GM10266 (cell line): ENCODE data around the gene CNTN5.

Experiments used
- DNase-seq: peaks from one replicate; pipeline ENCODE4 v3.0.0; 2012; ENCODE audit errors: extremely low spot score
- TF ChIP-seq, protein P1 (sequence below): IDR thresholded peaks from 2 replicates; pipeline ENCODE4 v1.5.1; 2012; ENCODE audit warnings: mild to moderate bottlenecking, low read depth; ENCODE audit not compliant: control insufficient read depth, insufficient read depth; ENCODE audit errors: missing control alignments

CNTN5 gene

DNA sequence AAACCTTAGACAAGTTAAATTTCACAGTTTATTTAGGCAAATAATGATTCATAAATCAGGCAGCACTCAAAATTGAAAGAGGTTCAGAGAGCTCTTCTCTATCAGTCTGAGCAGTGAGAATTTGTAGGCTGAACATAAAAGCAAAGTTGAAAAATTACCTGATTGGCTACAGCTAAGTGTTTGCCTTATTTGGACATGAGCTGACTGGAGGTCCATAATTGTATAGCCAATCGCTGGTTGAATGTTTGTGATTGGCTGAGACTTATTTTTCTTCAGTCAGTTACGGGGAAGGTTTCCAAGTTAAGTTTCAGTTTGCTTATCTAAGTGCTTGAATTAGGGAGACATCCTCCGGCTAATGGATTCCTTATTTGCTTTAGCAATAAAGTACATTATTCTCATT, 527.5 kb downstream of the CNTN5 start:
- TF ChIP-seq, protein P1, sequence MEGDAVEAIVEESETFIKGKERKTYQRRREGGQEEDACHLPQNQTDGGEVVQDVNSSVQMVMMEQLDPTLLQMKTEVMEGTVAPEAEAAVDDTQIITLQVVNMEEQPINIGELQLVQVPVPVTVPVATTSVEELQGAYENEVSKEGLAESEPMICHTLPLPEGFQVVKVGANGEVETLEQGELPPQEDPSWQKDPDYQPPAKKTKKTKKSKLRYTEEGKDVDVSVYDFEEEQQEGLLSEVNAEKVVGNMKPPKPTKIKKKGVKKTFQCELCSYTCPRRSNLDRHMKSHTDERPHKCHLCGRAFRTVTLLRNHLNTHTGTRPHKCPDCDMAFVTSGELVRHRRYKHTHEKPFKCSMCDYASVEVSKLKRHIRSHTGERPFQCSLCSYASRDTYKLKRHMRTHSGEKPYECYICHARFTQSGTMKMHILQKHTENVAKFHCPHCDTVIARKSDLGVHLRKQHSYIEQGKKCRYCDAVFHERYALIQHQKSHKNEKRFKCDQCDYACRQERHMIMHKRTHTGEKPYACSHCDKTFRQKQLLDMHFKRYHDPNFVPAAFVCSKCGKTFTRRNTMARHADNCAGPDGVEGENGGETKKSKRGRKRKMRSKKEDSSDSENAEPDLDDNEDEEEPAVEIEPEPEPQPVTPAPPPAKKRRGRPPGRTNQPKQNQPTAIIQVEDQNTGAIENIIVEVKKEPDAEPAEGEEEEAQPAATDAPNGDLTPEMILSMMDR, result no peak
- DNase-seq, result no peak

DNA sequence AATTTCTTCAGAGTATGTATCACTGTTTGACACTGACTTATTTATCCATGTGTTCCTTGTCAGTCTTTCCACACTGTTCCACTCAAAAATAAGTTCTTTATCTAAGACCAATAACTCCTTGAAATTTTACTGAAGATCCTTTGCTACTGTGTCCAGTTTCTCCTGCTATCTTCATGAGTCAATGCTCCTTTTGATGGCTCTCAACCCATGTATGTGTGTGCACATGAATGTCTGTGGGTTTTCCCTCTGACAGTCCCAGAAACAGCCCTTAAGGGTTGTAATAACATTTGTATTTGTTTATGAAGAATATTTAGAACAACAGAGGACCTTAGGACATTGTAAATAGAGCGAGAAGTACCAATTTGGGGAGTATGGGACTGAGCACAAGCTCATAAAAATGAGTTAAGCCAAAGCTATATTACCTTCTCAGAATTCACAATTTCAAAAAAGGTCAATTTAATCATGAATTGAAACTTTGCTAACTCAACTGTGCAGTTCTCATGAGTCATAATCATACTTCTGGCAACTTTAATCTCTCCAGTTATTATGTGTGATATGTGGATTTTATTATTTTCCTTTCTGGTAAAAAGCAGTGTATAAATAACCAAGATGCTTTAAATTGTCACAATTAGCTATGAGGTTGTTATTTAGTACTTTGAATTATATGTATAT, 533.6 kb downstream of the CNTN5 start:
- TF ChIP-seq, protein P1, result no peak
- DNase-seq, result no peak

DNA sequence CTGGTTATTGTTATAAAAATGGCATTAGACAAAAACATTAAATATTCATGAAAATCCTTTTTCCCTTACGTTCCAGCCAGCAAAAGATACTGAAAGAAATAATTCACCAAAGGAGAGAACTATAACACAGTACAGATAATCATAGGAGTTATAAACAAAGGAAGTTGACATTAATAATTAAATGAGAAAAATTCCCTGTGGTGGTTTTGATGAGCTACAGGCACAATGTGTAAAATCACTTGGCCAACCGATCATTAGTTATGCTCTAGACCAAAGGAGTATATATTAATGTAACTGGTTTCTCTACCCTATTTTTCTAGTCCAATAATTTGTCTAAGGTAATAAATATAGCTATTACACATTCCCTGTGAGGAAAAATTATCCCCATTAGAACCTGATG, 534.7 kb downstream of the CNTN5 start:
- DNase-seq, result no peak
- TF ChIP-seq, protein P1, result no peak

DNA sequence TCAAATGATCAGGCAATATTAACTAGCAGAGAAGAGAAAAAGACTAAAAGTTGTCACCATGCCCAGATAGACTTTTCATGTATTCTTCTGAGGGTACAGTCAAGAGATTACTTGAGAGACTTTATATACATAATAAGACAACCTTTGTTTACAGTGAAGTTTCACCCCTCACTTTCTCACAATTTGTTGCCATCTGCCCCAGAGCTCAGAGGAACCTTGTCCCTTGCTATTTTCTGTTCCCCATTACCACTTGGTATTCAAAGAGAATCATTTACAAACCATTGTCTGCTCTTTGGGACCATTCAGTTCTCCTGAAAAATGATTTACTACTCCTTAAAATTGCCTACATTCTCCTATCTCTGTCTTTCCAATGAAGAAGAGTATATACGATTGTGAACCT, 544.6 kb downstream of the CNTN5 start:
- TF ChIP-seq, protein P1, result no peak
- DNase-seq, result no peak

DNA sequence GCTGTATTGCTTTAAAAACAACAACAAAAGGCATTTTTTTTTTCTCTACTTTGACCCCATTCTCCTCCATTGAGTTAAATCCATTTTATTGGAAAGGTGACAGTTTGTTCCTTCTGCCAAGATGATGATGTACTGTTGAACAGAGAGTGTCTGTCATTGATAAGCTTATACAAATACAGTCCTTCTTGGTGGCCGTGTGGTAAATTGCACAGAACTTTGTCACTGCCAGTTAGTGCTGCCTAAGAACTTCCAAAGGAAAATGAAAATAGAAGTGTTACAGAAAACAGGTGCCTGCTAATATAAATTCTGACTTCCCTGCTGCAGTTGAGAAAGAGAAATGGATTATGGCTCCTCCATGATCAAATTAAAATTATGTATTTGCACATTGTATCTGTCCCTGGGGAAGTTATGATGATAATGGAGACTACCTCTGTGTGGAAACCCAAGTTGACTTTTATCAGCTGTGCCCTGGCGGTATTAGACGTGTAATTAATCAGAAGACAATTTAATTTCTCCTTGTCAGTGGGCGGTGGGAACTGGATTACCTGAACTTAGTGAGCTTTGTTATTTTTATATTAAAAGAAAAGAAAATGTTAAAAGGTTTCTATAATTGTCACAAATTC, 546.7 kb downstream of the CNTN5 start:
- DNase-seq, result no peak
- TF ChIP-seq, protein P1, result no peak

DNA sequence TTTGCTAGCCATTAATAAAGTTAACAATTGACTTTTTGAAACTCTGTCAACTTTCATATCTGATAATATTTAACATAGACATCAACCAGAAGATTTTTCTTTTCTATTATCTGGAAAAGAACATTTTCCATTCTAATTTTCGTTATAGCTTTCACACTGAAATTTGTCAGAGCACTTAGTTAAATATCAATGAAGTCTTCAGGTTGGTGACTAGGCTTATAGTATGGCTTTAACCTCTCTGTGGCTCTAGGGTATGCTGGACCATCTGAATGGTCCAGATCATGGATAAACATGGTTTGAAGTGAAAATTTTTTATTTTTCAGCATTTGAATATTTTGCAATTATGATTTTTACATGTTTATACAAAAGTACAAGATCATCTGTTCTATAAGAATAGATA, 548.1 kb downstream of the CNTN5 start:
- DNase-seq, result no peak
- TF ChIP-seq, protein P1, result no peak

DNA sequence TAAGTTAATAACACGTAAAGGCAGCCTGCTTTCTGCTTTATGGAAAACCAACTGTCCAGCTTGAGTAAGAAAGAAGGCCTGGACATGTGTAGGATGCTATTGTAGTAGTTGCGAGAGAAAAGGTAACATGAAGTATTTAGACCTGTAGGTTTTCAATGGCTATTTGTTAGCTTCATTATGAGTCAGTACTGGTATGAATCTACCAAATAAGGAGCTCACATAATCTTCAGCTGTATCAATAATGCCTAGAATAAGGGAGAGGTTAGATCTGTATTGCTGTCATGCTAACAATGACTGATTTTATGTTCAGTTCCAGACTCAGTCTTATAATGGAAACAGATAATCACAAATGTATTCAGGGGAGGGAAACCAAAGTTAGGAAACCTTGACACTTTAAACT, 550.3 kb downstream of the CNTN5 start:
- no peak for DNase-seq
- TF ChIP-seq, protein P1, result no peak
